Measurements from ENCODE around the gene ST3GAL3. TPM values are rescaled to one million over a fixed set of nuclear protein-coding genes. Genes with fewer than 3 reads are reported as not detected.
A peak's percentile ranks its signal among the peaks of the same experiment; 100 is the strongest.

ST3GAL3 gene
- total RNA-seq, 1 experiment from 2014 or later, result 19.3 TPM

DNA sequence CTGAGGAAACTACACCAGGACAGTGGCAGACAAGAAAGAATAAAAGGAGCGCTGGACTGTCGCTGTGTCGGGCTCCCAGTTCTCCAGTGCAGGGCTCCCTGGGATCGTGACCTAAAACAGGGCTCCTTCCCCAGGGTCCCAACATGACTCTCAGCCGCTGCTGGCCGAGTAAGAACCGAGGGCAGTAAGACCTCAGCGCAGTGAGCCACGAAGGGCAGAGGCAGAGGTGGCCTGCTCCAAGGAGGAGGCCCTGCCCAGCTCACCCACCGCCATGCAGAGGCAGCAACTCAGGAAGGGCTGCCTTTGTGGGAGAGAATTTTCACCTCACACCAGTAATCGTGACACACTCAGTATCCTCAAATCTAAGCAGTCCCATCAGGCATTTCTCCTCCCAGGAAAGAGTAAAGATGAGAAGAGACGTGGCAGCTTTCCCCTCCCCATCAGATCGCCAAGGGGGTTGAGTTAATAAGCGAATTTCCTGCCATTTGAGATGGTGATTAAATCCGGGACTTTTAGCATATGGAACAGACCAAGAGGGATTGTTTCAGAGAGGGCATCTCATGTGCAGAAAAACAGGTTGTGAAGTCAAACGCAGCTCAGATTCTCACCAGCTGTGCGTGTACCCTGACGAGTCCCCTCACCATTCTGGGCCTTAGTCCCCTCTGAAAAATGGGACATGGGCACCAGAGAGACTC, 206.5 kb downstream of the ST3GAL3 start:
- peaks cover 6% of the 10 kb centered on the region; the same call in 1 of the 2 replicates for H3K4me1 ChIP-seq (replicated peaks; ENCODE audit: insufficient read depth)
- no peaks in the 10 kb centered on the region for H4K20me1 ChIP-seq (ENCODE audit: insufficient read depth)
- no peak overlapping the region for H3K4me3 ChIP-seq
- H3F3A ChIP-seq (ENCODE audit: insufficient read depth, low read depth), result no peaks in the 10 kb centered on the region; the same call in 1 of the 2 replicates
- no peak overlapping the region for H3K4me2 ChIP-seq
- H3K27ac ChIP-seq, result no peak overlapping the region
- no TSS peak for BruUV-seq (replicated peaks)
- H3K36me3 ChIP-seq (ENCODE audit: low read depth), result no peaks in the 10 kb centered on the region
- no peaks in the 10 kb centered on the region for H3K27me3 ChIP-seq (ENCODE audit: insufficient read depth, low read depth)
- no peak overlapping the region for H2AFZ ChIP-seq
- H3K79me2 ChIP-seq (ENCODE audit: low read depth), result no peaks in the 10 kb centered on the region
- ChIA-PET POLR2A (ENCODE audit: unreplicated experiment) (no interaction called here), CTCF (no interaction called here)
- H3K9me3 ChIP-seq (ENCODE audit: insufficient read depth, low read depth), result no peaks in the 10 kb centered on the region
- H3K9me2 ChIP-seq (ENCODE audit: insufficient read depth), result no peaks in the 10 kb centered on the region
- no peak for TF ChIP-seq CTCF (conservative IDR thresholded peaks at IDR 0.05)
- TF ChIP-seq EZH2 (IDR thresholded peaks at IDR 0.05; ENCODE audit: low read depth), result no peak
- no peak for DNase-seq
- intact Hi-C loops (cut with micrococcal nuclease; ENCODE audit: unreplicated experiment), result no loop called here

DNA sequence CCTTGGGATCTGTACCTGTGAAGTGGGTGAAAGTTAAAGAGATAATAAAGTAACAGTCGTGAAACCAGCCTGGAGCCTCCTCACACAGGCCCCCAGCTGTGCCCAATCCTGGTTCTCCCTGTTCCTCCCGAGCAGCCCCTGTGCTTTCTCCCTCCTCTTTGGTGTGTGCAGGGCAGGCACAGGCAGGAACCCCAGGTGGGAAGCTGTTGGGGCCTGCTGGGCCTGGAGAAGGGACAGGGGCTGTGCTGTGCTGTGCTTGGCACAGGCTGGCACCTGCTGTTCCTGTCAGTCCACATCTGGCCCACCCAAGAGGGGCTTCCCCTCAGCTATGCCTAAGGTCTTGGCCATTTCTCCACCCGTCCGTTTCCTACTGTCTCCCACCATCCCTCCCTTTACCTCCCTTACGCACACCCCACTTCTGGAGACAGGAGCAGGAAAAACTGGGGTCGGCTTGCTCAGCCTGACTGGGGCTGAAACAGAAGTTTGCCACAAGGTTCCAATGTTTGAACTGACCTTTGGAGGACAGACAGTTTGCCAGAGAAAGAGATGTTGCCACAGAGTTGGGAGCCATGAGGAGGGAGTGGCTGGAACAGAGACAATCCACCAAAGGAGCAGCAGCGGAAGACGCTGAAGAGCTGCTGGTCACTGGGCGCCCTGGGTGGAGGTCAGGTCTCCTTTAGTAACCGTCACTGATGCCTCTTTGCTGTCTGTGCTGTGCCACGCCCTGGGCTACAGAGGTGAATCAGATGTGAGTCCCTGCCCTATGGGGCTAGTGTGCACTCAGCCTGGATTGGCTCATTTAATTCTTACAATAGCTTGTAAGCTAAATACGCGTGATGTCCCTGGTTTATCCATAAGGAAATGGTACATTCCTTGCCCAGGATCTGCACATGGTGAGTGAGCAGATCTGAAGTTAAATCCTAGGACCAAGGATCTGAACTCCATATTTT, 207.5 kb downstream of the ST3GAL3 start:
- H3K9me3 ChIP-seq (ENCODE audit: insufficient read depth, low read depth), result no peaks in the 10 kb centered on the region
- H3K4me2 ChIP-seq, result 0 out of 2 replicates have a peak overlapping the region, but pooled peaks have one; percentile 6
- H3K79me2 ChIP-seq (ENCODE audit: low read depth), result no peaks in the 10 kb centered on the region
- H3K27ac ChIP-seq, result no peak overlapping the region
- H3F3A ChIP-seq (ENCODE audit: insufficient read depth, low read depth), result no peaks in the 10 kb centered on the region; the same call in 1 of the 2 replicates
- no peaks in the 10 kb centered on the region for H3K9me2 ChIP-seq (ENCODE audit: insufficient read depth)
- no peak for DNase-seq
- H3K36me3 ChIP-seq (ENCODE audit: low read depth), result no peaks in the 10 kb centered on the region
- H4K20me1 ChIP-seq (ENCODE audit: insufficient read depth), result no peaks in the 10 kb centered on the region
- TF ChIP-seq EZH2 (IDR thresholded peaks at IDR 0.05; ENCODE audit: low read depth), result no peak
- no peak for TF ChIP-seq CTCF (conservative IDR thresholded peaks at IDR 0.05)
- intact Hi-C loops (cut with micrococcal nuclease; ENCODE audit: unreplicated experiment), result no loop called here
- H3K27me3 ChIP-seq (ENCODE audit: insufficient read depth, low read depth), result no peaks in the 10 kb centered on the region
- ChIA-PET POLR2A (ENCODE audit: unreplicated experiment) (no interaction called here), CTCF (no interaction called here)
- H2AFZ ChIP-seq, result no peak overlapping the region
- peaks cover 6% of the 10 kb centered on the region; the same call in 1 of the 2 replicates for H3K4me1 ChIP-seq (replicated peaks; ENCODE audit: insufficient read depth)
- H3K4me3 ChIP-seq, result no peak overlapping the region
- no TSS peak for BruUV-seq (replicated peaks)

GRCh38 chr1:43919906-43920305, 212.6 kb downstream of the ST3GAL3 start:
- Histone ChIP-seq H3K9me2 (ENCODE audit: insufficient read depth) (no peaks in the 10 kb centered on the region), H3K27ac (no peak overlapping the region), H3K36me3 (ENCODE audit: low read depth) (no peaks in the 10 kb centered on the region), H3K4me1 (replicated peaks; ENCODE audit: insufficient read depth) (peaks cover 15% of the 10 kb centered on the region), H3K9me3 (ENCODE audit: insufficient read depth, low read depth) (no peaks in the 10 kb centered on the region), H4K20me1 (ENCODE audit: insufficient read depth) (no peaks in the 10 kb centered on the region), H3K4me2 (no peak overlapping the region), H3K79me2 (ENCODE audit: low read depth) (no peaks in the 10 kb centered on the region), H3K27me3 (ENCODE audit: insufficient read depth, low read depth) (no peaks in the 10 kb centered on the region), H3K4me3 (no peak overlapping the region), H3F3A (ENCODE audit: insufficient read depth, low read depth) (peaks cover 5% of the 10 kb centered on the region; the same call in 1 of the 2 replicates), H2AFZ (no peak overlapping the region)
- CTCF ChIA-PET, result no interaction called here
- intact Hi-C loops (cut with micrococcal nuclease; ENCODE audit: unreplicated experiment), result no loop called here
- POLR2A ChIA-PET (ENCODE audit: unreplicated experiment), result no interaction called here
- TF ChIP-seq CTCF (conservative IDR thresholded peaks at IDR 0.05) (no peak), EZH2 (IDR thresholded peaks at IDR 0.05; ENCODE audit: low read depth) (no peak)
- no TSS peak for BruUV-seq (replicated peaks)
- no peak for DNase-seq

Measured in PC-9 (cell line).